B cell (primary cell): ENCODE results near the gene CHCHD5. TPM values are rescaled to one million over a fixed set of nuclear protein-coding genes. Genes with fewer than 3 reads are reported as not detected.
A peak's percentile ranks its signal among the peaks of the same experiment; 100 is the strongest.

Experiments
- ATAC-seq: fragments of 200-7000 bp; cut with Tn5 transposase; one replicate; pipeline ENCODE4 v1.10.0; 2021; ENCODE audit warnings: low read depth, mild to moderate bottlenecking, moderate number of reproducible peaks, moderate library complexity
- CTCF ChIA-PET: fragments of 350-600 bp; sonication (Branson Sonifier 250); formaldehyde crosslinking; loops from one replicate; lab custom pipeline; 2021; ENCODE audit warnings: antibody characterized with exemption, inconsistent platforms; lab: Charles Lee
- POLR2A ChIA-PET: fragments of 350-600 bp; sonication (Branson Sonifier 250); formaldehyde crosslinking; loops from one replicate; lab custom pipeline; 2021; ENCODE audit warnings: antibody characterized with exemption; lab: Charles Lee
- DNase-seq: peaks from one replicate; pipeline ENCODE4 v3.0.0; 2013
- H2AFZ ChIP-seq: 2 replicates; pipeline ENCODE4 v1.6.1; 2012; ENCODE audit warnings: mild to moderate bottlenecking, low read depth, low read length; ENCODE audit not compliant: insufficient read depth, poor library complexity, severe bottlenecking
- H3K27ac ChIP-seq, 2 donors: 1 replicate in 1 of 2; 2 replicates in 1 of 2; pipeline ENCODE4 v1.5.1; 2012 to 2013; ENCODE audit warnings: low read length in 2 of 2, mild to moderate bottlenecking in 2 of 2, moderate library complexity in 1 of 2
- H3K27me3 ChIP-seq, 4 experiments: fragments of 200-600 bp in 1 of 4; sonication (generic) in 1 of 4; replicated peaks in 1 of 4; 1 replicate in 2 of 4; 2 replicates in 2 of 4; pipeline versions ENCODE4 v1.6.1 to v1.7.0; 2013 to 2016; ENCODE audit warnings: low read length in 3 of 4, mild to moderate bottlenecking in 2 of 4, mixed read lengths in 1 of 4, moderate library complexity in 1 of 4; ENCODE audit not compliant: insufficient read depth in 4 of 4, control insufficient read depth in 3 of 4; ENCODE audit errors: control extremely low read depth in 1 of 4
- H3K36me3 ChIP-seq, 2 experiments: replicated peaks in 1 of 2; 1 replicate in 1 of 2; 2 replicates in 1 of 2; pipeline versions ENCODE4 v1.6.1 to v1.7.1; 2013; ENCODE audit warnings: low read length in 1 of 2; ENCODE audit not compliant: insufficient read depth in 2 of 2, control insufficient read depth in 1 of 2; ENCODE audit errors: control extremely low read depth in 1 of 2, extremely low read depth in 1 of 2
- H3K4me1 ChIP-seq, 2 donors: fragments of 200-600 bp in 1 of 2; sonication (generic) in 1 of 2; 1 replicate in 1 of 2; 2 replicates in 1 of 2; pipeline versions ENCODE4 v1.5.1 to v1.6.1; 2013 to 2017; ENCODE audit warnings: low read length in 2 of 2; ENCODE audit not compliant: control insufficient read depth in 2 of 2, insufficient read depth in 2 of 2
- H3K4me2 ChIP-seq: replicated peaks from 2 replicates; pipeline ENCODE3; 2012; ENCODE audit warnings: mild to moderate bottlenecking, low read depth, low read length; ENCODE audit not compliant: poor library complexity, severe bottlenecking
- H3K4me3 ChIP-seq, 5 experiments: fragments of 200-600 bp in 1 of 5; sonication (generic) in 1 of 5; 1 replicate in 3 of 5; 2 replicates in 2 of 5; pipeline versions ENCODE4 v1.5.1 to v1.7.0; 2011 to 2016; ENCODE audit warnings: low read length in 4 of 5, mild to moderate bottlenecking in 4 of 5, low read depth in 2 of 5, control low read depth in 1 of 5, moderate library complexity in 1 of 5; ENCODE audit not compliant: insufficient read depth in 1 of 5; ENCODE audit errors: control extremely low read depth in 1 of 5, extremely low read depth in 1 of 5
- H3K79me2 ChIP-seq: fragments of 200-600 bp; sonication (generic); one replicate; pipeline ENCODE4 v1.6.0; 2016; ENCODE audit warnings: low read length; ENCODE audit not compliant: control insufficient read depth, insufficient read depth
- H3K9ac ChIP-seq: fragments of 200-600 bp; sonication (generic); 2 replicates; pipeline ENCODE4 v1.6.1; 2017; ENCODE audit warnings: mild to moderate bottlenecking, low read length, moderate library complexity
- H3K9me3 ChIP-seq, 3 donors: one replicate each; pipeline versions ENCODE4 v1.6.1 to v1.7.1; 2013; ENCODE audit warnings: low read length in 2 of 3; ENCODE audit not compliant: control insufficient read depth in 2 of 3, insufficient read depth in 1 of 3; ENCODE audit errors: control extremely low read depth in 1 of 3
- H4K20me1 ChIP-seq: 2 replicates; pipeline ENCODE4 v1.6.0; 2012; ENCODE audit warnings: mild to moderate bottlenecking, low read length; ENCODE audit not compliant: insufficient read depth, control insufficient read depth, poor library complexity, severe bottlenecking
- H3K27ac Mint-ChIP-seq: one replicate; pipeline ENCODE4 v1.8.0; 2021; ENCODE audit warnings: mixed read lengths
- H3K27me3 Mint-ChIP-seq: one replicate; pipeline ENCODE4 v1.8.0; 2021; ENCODE audit warnings: mixed read lengths
- H3K4me1 Mint-ChIP-seq: one replicate; pipeline ENCODE4 v1.8.0; 2021; ENCODE audit warnings: mixed read lengths
- H3K4me3 Mint-ChIP-seq: one replicate; pipeline ENCODE4 v1.8.0; 2021; ENCODE audit warnings: mixed read lengths
- H3K9me3 Mint-ChIP-seq: one replicate; pipeline ENCODE4 v1.8.0; 2022; ENCODE audit warnings: mixed read lengths; ENCODE audit not compliant: insufficient read depth
- EZH2 ChIP-seq: IDR thresholded peaks from 2 replicates; pipeline ENCODE4 v1.6.1; 2012; ENCODE audit warnings: borderline replicate concordance, low read depth, mild to moderate bottlenecking, moderate library complexity, low read length; ENCODE audit not compliant: insufficient read depth, poor library complexity, severe bottlenecking
- WGBS: methylation state at CpG from one replicate; pipeline ENCODE4 v1.1.5; 2013; ENCODE audit warnings: missing lambda C conversion rate; ENCODE audit not compliant: insufficient coverage; 5-methylcytosine and 5-hydroxymethylcytosine counted together
- intact Hi-C: fragments of 100-400 bp; cut with micrococcal nuclease; formaldehyde crosslinking; loops from one replicate; pipeline ENCODE4 v1.10.0; 2022
- polyA plus RNA-seq: library from polyadenylated mRNA; depleted of rRNA; stranded (reverse); fragments of >200 nt; gene quantifications from 2 replicates; pipeline ENCODE4 v1.2.3, GENCODE V29; 2012
- total RNA-seq, 2 donors: library from RNA; stranded (reverse); fragments of 120-200 nt in 1 of 2; gene quantifications; 1 replicate in 1 of 2; 2 replicates in 1 of 2; pipeline versions ENCODE4 v1.2.3 to v1.2.4, GENCODE V29; 2013 to 2022
- TF ChIP-seq, protein P1 (sequence below): fragments of 200-600 bp; IDR thresholded peaks from one replicate; pipeline ENCODE4 v1.8.0; 2022; ENCODE audit warnings: antibody characterized with exemption, mild to moderate bottlenecking

CHCHD5 gene
- total and polyA plus RNA-seq, 2 donors (not counting 1 experiment from before 2014, with no cell fraction given), result 19.9 to 34.5 TPM

DNA sequence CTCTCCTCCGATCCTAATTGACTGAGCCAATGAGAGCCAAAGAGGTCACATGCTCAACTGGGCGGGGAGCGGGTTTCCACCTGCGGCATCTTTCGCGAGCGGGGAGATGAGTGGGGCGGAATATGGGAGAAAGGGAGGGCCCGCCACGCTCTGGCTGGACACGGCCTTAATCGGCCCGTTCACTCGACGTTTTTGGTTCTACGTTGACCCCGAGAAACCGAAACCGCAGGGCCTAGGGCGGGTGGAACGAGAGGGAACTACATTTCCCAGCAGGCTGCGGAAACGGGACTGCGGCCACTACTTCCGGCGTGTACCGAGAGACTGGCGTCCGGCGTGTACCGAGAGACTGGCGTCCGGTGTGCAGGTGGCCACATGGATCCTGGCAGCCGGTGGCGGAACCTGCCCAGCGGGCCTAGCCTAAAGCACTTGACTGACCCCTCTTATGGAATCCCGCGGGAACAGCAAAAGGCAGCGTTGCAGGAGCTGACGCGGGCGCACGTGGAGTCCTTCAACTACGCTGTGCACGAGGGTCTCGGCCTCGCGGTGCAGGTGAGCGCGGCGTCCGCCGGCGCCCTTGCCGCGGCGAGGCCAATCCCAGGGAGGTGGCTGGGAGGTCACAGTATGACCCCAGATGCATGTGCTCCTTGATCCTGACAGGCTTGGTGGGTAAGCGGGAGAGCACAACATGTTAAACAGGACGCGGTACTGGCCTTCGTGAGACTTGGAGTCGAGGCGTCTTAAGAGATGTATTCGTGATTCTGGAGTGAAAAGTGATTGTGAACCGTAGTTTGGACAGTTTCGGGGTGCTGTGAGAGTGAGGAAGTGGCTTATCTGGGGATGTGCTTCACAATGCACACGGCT is 42.1 kb upstream of the CHCHD5 start, which contains the start of gene POLR1B:
TSS of gene POLR1B (plus strand) at position 343 of the 861 bp plus-strand sequence. CDS start at position 373, 30 bp downstream.
- Histone ChIP-seq H3K9me3 (no peaks in the 10 kb centered on the region), H3K79me2 (peaks cover 50% of the 10 kb centered on the region), H3K36me3 (peaks cover 2 to 7% of the 10 kb centered on the region in 2 experiments), H4K20me1 (peaks cover 3% of the 10 kb centered on the region), H3K27ac (peak within 1 kb of the TSS; percentile 85 to 94), H3K9ac (peak within 1 kb of the TSS; percentile 93), H3K4me1 (peaks cover 15 to 18% of the 10 kb centered on the region in 2 donors), H3K27me3 (no peaks in the 10 kb centered on the region), H2AFZ (peak within 1 kb of the TSS; percentile 98), H3K4me2 (peak within 1 kb of the TSS; percentile 91), H3K4me3 (peak within 1 kb of the TSS; percentile 65 to 99 (median 94))
- Mint-ChIP-seq H3K4me3 (no peak within 1 kb of the TSS), H3K9me3 (no peaks in the 10 kb centered on the region), H3K27me3 (no peaks in the 10 kb centered on the region), H3K4me1 (peaks cover 15% of the 10 kb centered on the region), H3K27ac (no peak within 1 kb of the TSS)
- DNase-seq (peak; percentile 88), ATAC-seq (peak; percentile 80)
- CTCF ChIA-PET, result interaction anchor here (0.6 to 1.1 kb wide), 2 partner anchors 42 to 64 kb away, joined by 3 read pairs; partner anchors contain the start of gene CHCHD5
- 0% methylated on average over 65 of the region's 67 CpGs for WGBS
- POLR2A ChIA-PET, result no interaction called here
- intact Hi-C loops, result loop anchor here (1.0 to 5.0 kb wide), 7 partner anchors 42 to 288 kb away; partner anchors contain the start of genes CHCHD5, CKAP2L, SLC20A1 and ZC3H6
- no peak for TF ChIP-seq EZH2
- TF ChIP-seq, protein P1, sequence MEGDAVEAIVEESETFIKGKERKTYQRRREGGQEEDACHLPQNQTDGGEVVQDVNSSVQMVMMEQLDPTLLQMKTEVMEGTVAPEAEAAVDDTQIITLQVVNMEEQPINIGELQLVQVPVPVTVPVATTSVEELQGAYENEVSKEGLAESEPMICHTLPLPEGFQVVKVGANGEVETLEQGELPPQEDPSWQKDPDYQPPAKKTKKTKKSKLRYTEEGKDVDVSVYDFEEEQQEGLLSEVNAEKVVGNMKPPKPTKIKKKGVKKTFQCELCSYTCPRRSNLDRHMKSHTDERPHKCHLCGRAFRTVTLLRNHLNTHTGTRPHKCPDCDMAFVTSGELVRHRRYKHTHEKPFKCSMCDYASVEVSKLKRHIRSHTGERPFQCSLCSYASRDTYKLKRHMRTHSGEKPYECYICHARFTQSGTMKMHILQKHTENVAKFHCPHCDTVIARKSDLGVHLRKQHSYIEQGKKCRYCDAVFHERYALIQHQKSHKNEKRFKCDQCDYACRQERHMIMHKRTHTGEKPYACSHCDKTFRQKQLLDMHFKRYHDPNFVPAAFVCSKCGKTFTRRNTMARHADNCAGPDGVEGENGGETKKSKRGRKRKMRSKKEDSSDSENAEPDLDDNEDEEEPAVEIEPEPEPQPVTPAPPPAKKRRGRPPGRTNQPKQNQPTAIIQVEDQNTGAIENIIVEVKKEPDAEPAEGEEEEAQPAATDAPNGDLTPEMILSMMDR, result no peak
